ENCODE data around the gene FIBCD1.

The FIBCD1 gene

DNA sequence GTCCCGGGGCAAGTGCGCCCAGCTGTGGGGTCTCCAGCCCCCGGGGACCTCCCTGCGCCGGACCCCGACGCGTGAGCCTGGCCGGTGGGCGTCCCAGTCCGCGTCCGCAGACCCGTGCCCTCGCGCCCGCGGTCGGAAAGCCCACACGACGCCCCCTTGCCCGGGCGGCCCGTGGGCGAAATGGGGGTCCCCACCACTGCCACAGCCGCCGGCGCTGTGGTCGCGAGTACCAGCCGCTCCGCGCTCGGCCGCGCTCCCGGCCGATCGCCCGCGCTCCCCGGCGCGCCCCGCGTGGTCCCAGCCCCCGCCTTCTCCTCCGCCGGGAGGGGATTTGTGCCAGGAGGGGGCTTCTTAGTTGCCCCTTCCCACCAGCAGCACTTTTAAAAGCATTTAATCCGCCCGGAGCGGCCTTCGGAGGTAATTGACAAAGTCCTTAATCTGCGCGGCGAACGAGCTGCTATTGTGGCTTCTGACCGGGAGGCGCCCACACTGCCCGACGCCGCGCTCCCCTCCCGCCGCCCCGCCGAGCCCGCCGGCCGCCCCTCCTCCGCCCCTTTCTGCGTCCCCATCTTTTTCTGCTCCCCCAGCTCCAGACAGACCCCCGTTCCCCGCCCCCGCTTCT lies 469 bp upstream of the FIBCD1 start:
- peak in 1 of 10 donors; percentile 78 for DNase-seq
- intact Hi-C loops (cut with DNase I), result loop anchor here (2.0 kb wide), 2 partner anchors 69 to 231 kb away; no protein-coding TSS in a partner anchor

DNA sequence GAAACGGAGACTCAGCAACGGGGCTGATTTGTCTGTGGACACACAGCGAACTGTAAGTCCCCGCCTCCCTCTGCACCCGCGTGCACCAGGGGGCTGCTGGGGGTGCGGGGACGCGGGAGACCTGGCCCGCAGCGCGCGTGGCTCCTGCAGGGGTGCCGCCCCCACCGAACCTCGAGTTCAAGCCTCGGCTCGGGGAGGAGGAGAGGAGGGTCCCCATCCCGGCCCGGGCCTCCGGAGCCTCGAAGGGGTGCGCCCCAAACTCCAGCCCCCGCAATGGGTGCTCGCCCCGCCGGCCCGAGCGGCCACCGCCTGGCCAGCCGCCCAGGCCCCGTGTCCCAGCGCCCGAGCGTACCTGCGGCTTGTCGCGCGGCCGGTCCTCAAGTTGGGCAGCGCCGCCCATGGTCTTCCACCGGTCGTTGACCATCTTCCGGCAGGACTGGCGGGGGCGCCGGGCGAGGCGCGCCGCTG lies 829 bp downstream of the FIBCD1 start:
- intact Hi-C loops (cut with DNase I), result no loop called here
- peak in 1 of 10 donors; percentile 58 for DNase-seq

DNA sequence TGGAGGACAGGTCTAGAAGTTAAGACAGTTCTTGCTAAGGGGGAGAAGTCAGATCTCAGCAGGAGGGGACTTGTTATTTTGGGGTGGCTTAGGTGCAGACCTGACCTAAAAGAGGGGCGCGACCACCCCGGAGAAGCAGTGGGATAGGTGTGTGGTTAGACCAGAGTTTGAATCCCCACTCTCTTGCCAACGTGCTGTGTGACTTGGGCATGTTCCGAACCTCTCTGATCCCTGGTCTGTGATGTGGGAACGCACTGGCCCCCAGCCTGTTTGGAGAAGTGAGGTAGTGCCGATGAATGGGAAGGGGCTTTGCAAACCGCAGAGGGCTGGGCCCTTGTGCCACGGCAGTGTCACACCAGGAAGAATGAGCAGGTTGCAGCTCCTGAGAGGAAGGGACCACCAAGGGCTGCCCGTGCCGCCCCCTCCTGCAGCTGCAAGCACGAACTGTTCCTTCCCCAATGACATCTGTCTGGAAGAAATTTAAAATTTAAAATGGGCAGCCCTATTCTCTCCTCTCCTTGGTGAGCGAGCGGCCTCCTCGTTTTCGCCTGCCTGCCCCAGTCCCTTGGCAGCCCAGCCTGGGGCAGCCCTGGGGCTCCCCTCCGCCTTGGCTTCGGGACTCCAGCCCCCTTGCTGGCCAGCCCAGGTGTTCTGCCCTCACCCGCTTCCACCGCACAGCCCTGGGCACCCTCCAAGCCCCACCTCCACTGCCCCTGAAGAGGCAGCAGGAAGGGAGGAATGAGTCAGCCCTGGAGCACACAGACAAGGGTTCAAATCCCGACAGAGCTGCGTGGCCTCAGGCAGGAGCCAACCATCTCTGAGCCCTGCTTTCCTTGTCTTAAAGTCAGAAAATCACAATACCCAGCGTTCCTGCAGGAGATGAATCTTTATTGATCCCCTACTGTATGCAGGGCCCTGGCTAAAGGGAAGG lies 1.6 kb downstream of the FIBCD1 start:
- intact Hi-C loops (cut with DNase I), result no loop called here
- peak in 1 of 10 donors; percentile 66 for DNase-seq

DNA sequence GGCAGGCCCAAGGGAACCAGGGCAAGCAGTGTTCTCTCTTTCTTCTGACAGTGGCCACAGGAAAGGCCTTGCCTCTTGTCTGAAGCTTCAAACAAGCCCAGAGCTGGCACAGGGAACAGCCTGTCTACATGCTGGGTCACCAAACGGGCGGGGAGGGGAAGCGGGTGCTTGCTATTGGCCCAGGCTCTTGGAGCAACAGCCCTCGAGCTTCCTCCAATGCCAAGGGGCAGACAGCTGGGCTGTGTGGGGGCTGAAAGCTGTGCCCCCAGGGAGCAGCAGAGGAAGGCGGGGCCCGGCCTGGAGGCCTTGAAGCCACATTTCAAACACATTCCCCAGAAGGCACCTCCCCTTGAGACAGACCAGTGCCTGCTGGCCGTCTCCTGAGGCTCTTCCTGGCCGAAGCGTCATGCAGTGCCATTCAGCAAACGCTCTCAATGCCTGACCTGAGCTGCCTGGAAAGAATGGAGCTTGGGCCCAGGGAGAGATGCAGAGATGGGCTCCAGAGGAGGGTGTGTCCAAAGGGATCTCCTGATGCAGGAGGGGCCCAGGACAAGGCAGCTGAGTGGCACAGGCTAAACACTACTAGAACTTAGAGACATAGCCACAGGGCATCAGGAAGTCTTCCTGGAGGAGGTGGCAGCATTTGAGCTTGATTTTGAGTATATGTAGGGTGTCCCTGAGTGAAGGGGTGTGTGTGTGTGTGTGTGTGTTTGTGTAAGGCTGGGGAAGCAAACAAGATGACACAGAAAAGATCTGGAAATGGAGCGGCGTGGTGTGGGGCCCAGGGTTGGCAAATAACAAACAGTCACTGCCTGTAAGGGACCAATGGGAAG lies 2.5 kb downstream of the FIBCD1 start:
- peak in 1 of 10 donors; percentile 78 for DNase-seq
- intact Hi-C loops (cut with DNase I), result no loop called here

DNA sequence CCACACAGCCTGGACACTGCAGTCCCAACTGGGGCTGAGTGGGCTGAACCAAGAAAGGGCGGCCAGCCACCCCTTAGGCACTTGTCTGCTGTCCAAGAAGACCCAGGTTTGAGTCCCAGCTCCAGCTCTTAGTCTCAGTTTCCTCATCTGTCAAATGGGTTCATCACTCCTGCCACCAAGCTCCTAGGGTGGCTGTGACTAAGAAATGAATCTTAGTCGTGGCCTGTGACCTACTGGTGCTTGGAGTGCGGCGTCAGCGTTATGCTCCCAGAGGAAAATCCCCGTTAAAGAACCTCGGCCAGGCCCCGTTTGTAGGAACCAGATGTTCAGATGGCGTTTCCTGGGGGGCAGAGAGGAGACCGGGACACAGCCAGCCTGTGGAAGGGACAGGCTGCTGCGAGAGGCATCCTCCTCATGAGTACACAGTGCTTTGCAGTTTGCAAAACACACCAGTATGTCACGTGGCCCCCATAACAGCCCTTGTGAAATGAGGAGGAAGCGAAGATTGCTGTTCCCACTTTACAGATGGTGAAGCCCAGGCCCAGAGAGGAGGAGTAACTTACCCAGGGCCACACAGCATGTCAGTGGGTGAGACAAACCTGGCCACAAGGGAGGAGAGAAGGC lies 3.3 kb downstream of the FIBCD1 start:
- DNase-seq, result no peak
- intact Hi-C loops (cut with DNase I), result no loop called here

DNA sequence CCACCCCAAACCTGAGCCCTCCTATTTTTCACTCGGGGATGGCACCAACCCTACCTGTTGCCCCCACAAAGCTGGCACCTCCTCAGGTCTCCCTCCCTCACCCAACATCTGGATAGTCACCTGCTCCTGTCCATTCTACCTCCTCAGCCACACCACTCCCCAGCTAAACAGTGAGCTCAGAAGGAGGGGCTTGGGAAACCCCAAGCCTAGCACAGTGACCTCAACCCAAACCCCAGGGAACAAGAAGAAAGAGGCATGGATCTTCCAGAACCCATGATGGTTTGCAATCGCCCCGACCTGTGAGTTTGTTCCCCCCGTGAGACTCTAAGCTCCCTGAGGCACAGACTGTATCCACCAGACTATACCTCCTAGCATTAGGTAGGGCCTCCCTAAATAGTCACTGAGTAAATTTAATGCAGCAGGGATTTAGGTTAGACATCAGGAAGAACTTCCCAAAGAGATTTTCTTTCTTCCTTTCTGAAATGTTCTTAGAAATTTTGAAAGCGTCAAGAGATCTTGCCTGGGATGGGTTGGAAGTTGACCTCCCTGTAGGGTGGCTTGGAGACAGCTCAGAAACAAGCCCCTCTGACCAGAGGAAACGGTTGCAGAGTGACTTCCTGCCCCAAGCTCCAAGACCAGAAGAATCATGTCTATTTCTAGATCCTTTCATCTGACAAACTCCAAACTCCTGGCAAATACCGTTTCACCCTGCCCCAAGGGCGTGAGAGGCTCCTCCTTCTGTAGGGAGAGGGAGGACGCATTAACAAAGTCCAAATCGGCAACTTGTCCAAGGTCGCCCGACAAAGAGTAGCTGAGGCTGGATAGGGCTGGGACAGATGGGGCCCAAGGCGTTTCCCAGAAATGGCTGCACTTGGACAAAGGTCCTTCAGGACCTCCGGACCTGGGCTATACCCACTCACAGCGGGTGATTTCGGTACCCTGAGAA lies 4.1 kb downstream of the FIBCD1 start:
- intact Hi-C loops (cut with DNase I), result no loop called here

DNA sequence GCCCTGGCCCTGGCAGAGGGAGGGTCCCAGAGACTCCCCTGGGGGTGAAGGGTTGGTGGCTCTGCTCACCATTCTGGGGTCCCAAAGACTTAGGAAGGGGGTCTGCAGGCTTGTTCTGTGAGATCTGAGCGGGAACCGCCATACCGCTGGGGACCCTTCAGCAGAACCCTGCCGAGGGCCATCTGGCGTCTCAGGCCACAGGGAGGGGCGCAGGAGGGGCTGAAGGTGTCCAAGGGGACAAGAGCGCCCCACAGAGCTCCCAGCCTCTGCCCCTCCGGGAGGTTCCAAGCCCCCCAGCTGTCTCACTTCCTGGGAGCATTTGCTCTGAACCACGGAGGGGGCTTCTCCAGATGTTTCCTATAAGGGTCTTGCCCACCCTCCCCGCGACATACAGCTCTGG lies 4.8 kb downstream of the FIBCD1 start:
- peak in 1 of 10 donors; percentile 81 for DNase-seq

More for the DNA sequence above, 4.1 kb downstream of the FIBCD1 start:
- no peak for DNase-seq

DNA sequence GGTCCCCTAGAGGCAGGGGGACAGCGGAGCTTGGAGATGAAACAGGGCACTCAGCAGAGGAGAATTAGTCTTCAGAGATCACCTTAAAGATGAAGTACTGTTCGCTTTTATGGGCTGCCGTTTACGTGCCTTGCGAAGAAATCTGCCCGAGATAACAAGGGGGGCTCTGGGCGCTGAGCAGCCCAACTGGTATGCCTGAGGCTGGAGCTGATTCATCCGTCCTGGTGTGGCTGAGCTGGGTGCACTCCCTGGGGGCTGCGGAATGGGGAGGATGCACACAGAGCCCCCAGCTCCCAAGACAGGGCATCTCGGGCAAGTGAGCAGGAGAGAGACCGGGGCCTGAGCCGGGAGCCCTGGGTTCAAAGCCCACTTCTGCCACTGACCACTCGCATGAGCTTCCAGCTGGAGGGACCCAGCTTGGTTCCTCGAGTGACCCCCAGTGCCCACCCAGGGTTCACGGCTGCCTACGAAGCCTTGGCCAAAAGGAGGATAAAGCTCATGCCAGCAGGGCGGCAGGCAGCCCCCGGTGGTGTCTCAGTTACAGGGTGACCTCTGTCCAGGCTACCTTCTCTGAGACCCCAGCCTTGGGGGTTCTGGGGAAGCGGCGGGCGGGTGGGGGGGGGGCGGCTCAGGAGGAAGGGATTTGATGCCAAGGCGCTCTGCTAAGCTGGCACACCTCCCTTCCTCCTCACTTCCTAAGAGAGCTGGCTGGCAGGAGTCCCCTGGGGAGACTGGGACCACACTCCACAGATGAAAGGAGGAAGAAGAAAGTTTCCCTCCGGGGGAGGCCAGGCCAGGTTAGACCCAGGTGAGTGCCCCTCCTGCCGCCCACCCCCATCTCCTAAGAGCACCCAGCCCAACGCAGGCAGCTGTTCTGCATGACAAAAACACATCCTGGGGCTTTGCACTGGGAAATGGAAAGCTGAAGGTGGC lies 5.7 kb downstream of the FIBCD1 start:
- DNase-seq, result no peak
- intact Hi-C loops (cut with DNase I), result no loop called here

More for the DNA sequence above, 4.8 kb downstream of the FIBCD1 start:
- intact Hi-C loops (cut with DNase I), result no loop called here

DNA sequence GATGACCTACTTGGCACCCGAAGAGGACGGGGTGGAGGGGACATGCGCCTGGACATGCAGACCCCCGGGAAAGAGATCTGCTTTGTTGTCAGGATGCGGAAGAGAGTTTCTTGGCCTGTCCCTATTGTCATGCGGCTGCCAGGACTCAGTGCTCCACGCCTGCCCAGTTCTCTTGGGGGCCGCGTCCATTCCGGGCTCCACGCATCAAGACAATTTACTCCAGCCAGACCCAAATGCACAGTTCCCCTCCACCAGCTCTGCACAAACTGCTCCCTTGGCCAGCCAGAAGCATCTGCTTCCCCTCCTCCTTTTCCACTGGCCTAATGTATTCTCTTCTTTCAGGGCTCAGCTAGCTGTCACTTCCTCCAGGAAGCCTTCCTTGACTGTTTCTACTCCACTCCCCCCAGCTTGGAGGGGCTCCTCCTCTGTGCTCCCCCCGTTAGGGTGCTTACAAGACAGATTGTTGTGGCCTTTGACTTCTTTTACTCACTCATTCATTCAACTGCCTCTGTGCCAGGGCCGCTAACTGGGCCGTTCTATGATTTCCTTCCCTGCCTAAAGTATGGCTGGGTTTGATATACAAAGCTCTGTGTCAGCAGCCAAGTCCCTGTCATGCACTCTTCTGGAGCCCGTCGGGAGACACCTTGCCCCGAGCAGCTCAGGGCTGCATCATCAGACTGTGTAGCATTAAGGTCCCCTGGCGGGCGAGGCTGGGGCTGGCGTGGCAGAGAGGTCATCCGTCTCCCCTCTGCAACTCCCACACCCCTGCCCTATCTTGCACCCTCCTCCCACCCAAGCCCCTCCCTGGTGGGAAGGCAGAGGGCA lies 6.6 kb downstream of the FIBCD1 start:
- no peak for DNase-seq

DNA sequence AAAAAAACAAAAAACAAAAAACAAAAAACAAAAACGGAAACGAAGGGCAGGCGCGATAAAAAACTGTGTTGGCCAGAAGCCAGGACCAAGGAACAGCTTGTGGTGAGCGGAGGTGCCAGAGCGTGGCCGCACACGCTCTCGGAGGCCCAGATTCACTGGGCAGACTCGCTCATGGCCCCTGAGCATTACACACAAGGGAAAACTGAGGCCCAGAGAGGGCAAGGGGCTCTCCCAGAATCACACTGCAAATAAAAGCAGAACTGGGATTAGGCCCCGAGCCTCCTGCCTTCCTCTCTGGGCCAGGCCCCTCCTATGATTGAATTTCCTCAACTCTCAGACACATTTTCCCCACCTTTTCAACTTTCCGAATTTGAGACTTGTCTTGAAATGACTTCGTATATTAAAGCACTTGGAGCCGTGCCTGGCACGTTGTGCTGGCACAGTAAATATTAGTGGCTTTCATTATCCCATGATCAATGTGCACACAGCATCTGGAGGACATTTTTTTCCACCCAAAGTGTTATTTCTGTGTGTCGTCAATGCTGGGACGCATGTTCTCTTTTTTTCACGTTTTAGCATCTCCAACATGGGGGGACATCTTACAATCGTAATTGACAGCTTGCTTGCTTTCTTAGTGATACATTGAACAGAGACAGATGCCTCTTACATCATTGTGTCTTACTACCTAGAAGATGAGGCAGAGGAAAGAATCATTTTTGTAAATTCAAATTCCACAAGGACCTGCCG lies 7.4 kb downstream of the FIBCD1 start:
- intact Hi-C loops (cut with DNase I), result no loop called here

More for the DNA sequence above, 6.6 kb downstream of the FIBCD1 start:
- intact Hi-C loops (cut with DNase I), result no loop called here

DNA sequence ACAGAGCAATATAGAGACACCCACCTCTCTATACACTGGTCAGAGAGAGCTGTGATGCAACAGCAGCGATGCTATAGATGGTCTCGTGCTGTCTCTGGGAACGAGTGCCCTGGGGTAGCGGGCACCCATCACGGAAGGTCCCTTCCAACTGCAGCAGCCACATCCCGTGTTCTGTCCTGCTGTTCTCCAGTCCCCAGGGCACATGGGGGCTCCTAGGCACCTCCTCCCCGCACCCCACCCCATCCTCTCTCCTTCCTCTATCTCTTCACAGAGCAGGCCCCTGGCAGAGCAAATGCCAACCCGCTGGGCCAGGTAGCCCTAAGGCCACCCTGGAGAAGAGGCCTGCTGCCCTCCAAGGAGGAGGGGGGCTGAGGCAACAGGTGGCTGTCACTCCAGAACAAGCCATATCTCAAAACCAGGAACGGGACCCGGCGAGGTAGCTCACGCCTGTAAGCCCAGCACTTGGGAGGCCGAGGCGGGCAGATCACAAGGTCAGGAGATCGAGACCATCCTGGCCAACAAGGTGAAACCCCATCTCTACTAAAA lies 8.2 kb downstream of the FIBCD1 start:
- intact Hi-C loops (cut with DNase I), result no loop called here
- DNase-seq, result no peak

More for the DNA sequence above, 7.4 kb downstream of the FIBCD1 start:
- no peak for DNase-seq

DNA sequence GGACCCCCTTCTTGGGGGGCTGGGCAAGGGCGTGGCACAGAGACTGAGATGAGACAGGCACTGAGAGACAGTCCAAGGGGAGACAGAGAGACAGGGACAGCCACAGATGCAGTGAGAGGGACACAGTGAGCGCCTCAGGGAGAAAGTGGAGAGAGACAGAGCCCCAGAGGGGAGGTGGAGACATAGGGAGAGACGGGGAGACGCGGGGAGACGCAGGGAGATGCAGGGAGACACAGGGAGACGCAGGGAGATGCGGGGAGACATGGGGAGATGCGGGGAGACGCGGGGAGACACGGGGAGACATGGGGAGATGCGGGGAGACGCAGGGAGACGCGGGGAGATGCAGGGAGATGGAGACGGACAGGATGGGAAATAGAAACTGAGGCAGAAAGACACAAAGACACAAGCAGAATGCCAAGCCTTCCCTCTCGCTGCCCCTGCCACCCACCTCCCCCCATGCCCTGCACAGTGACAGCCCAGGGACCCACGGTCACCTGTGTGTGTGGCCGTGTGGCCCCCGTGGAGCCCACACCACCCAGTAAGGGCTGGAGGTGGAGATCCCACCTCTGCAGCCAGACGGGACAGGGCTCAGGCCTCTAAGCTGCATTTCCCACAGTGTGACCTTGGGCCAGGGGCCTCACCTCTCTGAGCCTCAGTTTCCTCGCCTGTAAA lies 8.8 kb downstream of the FIBCD1 start:
- intact Hi-C loops (cut with DNase I), result no loop called here
- DNase-seq, result no peak

DNA sequence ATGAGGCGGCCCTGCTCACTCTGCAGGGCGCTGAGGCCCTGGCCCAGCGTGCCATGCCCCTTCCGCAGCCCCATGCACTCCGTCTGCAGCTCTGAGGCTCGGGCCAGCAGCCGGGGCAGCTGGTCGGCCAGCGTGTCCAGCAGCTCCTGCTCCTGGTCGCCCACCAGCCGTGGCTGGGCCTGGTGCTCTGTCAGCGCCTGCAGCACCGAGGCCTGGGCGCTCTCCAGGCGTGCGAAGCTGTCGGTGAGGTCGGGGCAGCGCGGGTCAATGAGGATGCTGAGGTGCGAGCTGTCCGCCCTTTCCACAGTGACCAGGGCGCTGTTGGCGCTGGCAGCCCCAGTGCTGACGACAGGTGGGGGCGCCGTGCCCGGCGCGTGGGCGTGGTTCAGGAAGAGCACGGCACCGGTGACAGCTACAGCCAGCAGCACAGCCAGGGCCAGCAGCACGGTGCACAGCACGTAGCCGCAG lies 9.4 kb downstream of the FIBCD1 start:
- intact Hi-C loops (cut with DNase I), result no loop called here
- DNase-seq, result no peak

DNA sequence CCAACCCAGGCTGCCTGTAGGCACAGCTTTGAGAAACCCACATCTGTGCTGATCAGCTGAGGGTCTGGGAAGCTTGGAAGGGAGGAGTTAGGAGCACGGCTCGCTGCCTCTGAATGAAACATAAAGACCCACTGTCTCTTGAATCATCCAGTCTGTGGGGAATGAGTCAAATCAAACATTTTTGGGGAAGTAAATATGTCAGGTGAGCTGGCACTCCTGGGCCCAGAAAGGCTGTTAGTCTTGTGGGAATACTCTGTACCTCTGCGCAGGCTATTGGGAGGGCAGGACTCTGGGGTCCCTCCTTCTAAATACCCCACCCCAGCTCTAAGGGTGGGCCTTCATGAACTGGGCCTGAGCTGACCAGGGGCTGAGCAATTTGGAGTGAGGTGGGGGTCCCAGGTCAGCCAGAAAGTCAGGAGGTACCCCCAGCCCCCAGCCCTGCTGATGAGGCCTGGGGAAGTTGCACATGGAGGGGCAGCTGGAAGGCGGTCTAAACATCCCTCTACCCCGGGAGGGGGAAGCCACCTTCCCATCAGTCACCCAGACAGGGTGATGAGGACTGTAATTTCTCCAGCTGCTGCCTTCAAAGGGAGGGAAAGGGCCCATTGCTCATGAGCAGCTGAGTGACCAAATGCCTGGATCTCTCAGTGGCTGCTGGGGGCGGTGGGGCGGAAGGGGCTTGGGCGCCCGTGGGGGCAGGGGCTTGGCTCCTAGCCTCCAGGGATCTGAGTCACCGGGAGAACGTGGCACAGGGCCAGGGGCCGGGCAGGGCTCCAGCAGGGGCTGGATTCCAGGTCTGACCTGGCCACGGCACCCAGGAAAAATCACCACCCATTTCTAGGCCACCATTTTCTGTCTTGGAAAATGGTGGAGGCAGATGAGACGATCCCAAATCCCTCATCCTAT lies 10.8 kb downstream of the FIBCD1 start:
- intact Hi-C loops (cut with DNase I), result no loop called here
- no peak for DNase-seq

Data from posterior cingulate gyrus (tissue), 11 donors.